Activated CD4-positive, alpha-beta T cell treated with anti-CD3 and anti-CD28 coated beads for 1 hour (primary cell): ENCODE data around the gene LRRC8C.

Experiments
- DNase-seq: peaks from one replicate; pipeline ENCODE4 v3.0.0-alpha.2; 2020

Gene LRRC8C

DNA sequence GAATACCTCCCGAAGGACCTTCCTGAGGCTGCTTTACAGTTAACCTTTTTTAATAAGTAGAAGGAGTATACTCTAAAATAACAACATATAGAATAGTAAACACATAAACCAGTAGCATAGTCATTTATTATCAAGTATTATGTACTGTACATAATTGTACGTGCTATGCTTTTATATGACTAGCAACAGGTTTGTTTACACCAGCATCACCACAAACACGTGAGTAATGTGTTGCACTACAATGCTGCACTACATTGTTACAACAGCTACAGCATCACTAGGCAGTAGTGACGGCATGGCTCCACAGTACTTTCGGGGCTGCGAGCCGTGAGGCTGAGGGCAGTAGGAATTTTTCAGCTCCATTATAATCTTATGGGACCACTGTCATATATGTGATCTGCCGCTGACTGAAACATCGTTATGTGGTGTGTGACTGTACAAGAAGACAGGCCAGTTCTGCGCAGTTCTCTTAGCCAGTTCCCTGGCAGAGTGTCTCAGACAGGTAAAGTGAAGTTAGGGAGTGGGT, 105.1 kb downstream of the LRRC8C start:
- no peak for DNase-seq

DNA sequence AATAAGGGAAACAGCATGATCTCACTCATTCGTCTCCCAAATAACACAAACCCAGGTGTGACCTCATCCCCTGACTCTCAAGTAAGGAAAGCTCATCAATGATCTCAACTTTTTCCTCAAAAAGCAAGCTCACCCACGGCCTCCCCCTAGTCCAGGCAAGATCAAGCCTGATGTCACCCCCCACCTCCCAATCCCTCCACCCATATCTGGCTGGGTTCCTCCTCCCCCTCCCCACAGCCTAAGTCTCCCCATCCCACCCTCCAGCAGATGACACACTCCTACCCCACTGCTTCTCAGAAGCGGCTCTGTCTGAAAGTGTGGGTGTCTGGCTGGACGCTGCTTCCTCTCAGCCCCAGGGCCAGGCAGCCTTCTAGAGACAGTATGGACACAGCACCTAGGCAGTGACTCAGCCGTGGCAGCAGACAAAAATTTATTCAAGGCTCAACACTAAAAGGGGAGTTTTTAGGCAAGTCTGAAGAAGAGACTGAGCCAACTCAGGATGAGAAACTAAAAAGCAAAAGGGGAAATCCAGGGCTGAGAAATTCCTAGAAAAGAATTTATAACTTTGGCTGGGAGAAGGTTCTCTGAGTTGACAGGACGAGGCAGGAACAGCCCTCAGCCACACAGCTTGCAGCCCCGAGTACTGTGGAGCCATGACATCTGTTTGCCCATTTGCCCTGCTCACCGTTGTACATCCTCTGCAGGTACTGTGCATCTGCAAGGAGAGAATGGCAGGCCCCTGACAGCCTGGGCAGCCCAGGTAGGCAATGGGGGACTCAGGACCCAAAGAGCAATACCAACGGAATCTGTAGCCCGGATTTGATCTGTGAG, 106.3 kb downstream of the LRRC8C start:
- no peak for DNase-seq

DNA sequence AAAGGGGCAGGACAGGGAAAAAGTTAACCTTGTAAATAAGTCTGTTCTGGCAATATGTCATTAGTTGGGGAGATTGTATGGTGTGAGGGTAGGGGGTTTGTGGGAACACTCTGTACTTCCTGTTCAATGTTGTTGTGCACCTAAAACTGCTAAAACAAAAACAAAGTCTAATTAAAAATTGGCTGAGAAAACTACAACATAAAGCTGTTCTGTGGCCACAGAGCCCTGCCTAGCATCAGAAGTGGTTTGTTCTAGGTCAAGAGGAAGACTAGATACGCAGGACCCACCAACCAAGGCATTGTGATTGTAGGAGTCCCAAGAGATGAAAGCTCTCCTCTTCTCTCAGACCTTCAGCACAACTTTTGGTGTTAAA, 106.9 kb downstream of the LRRC8C start:
- DNase-seq: no peak

DNA sequence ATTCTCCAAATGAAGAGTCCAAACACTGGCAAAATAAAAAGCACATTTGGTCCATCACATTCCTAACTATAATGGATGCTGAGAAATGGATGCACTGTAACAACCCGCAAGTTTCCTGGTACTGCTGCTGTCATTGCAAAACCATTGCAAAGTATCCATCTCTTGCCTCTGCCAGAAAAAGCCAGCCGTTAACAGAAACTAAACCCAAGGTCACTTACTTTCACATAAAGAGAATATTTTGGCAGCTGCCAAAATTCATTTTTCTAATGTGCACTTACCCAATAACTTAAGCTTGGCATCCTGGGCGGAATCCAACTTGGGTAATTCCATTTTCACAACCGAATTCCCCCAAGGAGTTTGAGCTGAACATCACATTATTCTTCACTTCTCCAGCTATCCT, 110.9 kb downstream of the LRRC8C start:
- no peak for DNase-seq

DNA sequence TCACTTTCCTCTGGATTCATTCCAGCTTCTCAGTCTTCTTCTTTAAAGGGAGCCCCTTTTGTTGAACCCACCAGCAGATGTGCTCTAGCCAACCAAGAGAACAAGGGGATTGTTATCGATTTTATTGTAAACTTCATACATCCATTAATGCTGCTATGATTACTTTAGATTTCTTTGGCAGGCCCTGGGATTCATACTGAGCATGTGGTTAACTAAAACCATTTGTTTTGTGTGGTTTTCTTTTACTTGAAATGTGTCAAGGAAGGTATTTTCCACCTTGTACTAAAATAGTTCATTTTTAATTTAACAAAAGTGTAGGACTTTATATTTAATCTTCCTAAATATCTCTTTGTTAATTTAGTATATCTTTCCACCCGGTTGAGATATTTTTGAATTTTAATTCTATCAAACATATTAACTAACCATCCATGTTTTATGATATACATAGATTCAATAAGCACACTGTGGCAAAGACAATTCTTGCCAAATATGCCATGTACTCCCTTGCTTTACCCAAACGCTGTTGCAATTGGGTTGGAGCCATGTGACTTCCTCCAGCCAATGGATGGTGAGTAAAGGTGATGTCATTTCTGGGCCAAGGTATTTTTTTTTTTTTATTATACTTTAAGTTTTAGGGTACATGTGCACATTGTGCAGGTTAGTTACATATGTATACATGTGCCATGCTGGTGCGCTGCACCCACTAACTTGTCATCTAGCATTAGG, 113.7 kb downstream of the LRRC8C start:
- DNase-seq: no peak

DNA sequence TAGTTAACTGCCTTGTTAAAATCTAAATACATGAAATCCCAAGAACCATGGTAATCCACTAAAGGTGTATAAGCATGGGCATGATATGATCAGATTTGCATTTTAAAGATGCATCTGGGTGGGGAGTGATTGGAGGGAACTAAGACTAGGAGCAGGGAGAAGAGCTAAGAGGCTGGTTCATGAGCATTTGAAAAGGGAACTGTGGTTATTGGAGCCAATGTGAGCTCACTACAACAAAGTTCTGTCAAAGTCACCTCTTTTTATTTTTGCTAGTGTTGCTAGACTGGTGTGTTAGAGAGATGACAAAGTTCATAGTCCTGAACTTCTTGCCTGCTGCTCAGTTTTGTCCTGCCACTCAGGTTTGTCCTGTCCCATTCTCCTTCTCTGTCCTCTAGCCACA, 120.8 kb downstream of the LRRC8C start:
- no peak for DNase-seq

DNA sequence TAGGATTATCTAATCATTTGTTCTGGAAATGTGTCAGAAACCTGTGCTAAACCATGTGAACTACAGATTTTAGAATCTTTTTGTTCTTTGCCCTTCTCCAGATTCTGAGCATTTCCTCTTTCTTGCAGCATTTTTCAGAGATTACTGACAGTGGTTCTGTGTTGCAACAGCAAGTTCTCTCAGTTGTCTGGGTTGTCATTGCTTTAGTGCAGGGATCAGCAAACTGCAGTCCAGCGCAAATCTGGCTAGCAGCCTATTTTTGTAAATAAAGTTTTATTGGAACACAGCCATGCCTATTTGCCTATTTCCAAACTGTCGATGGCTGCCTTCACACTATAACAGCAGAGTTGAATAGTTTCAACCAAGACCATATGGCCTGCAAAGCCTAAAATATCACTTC, 121.6 kb downstream of the LRRC8C start:
- no peak for DNase-seq

DNA sequence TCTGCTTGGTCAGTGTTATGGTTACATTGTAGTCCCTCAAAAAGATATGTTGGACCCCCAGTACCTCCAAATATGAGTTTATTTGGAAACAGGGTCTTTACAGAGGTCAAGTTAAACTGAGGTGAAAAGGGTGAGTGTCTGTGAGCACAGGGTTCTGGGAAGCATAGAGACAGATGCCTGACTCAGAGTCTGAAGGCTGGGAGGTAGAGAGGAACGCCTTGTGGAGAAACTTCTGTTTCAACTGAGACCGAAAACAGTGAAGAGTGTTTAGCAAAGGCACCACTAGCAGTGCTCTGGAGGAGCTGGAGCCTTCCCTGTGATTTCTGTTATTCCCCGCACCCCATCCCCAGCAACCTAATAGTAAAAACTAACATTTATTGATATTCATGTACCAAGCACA, 122.7 kb downstream of the LRRC8C start:
- no peak for DNase-seq

DNA sequence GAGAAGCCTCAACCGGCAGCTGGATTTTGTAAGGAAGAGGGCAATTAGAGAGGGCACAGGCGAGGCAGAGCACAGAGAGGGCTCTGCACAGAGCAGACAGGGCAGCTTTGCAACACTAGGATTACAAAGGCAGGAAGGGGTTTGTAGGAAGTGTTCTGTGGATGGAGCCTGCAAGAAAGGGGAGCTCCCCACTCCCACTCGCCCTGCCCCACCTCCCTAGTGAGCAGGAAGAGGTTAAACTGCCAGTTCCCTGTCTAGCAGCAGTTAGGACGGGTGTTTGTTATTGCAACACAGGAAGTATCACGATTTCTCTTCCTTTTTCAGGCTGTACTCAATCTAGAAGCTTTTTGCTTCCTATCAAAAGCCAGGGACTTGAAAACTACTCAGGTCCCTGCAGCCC, 124.6 kb downstream of the LRRC8C start:
- no peak for DNase-seq

DNA sequence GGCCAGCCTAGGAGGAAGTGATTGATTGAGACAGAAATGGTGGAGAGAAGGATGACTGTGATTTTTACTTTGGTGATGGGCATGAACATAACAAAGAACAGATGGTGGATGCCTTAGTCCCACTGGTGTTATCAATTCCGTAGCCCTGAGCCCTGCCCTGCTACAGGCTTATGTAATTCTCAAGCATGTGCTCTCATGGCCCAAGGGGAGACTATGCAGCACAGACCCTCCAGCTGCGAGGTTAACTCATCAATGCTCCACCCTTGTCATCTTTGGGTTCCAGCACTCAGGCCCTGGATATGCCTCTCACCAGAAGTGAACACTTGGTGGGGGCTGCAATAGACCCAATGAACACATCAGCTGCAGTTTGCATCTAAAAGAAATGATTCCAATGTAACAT, 125.2 kb downstream of the LRRC8C start:
- no peak for DNase-seq

DNA sequence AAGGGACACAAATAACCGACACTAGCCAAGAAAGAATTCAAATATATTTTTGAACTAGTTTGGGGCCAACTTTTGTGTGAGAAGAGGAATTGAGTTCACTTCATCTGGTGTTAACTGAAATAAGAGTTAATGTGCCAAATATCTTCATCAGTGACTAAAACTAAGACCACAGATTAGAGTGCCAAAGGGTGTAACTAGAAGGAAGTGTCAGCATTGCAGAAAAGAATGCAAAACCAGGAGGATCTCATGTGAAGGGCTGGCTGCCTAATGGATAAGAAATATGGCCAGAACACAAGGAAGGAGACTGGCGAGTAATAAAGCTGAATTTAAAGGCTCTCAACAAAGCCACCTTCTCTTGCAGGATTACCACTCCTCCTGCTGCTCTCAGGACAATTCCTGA, 126.1 kb downstream of the LRRC8C start:
- no peak for DNase-seq

DNA sequence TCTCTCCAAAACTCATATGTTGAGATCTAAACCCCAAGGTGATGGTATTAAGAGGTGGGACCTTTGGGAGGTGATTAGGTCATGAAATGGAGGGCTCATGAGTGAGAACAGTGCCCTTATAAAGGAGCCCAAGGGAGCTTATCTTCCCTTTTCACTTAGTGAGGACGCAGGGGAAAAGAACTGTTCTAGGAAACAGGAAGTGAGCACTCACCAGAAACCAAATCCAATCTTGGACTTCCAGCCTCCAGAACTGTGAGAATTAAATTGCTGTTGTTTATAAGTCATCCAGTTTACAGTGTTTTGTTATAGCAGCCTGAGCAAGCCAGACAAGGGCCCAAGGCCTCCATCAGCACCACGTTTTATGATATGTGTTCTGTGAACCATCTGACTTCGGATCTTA, 127.6 kb downstream of the LRRC8C start:
- DNase-seq: no peak

DNA sequence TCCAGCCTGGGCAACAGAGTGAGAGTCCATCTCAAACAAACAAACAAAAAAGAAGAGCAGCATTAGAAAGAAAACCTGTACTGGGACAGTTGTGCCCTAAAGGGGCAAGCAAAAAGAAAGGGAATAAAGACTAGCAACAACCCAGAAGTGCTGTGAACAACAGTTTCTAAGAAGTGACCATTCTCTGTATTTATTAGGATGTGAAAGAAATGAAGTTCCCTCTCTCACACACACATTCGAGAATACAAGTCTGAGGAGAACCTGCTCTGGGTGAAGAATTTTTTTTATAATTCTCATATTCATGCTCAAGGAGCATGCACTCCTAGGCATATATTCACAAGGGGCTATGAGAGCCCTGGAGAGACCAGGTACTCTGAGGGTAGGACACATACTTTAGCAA, 128.4 kb downstream of the LRRC8C start:
- no peak for DNase-seq

DNA sequence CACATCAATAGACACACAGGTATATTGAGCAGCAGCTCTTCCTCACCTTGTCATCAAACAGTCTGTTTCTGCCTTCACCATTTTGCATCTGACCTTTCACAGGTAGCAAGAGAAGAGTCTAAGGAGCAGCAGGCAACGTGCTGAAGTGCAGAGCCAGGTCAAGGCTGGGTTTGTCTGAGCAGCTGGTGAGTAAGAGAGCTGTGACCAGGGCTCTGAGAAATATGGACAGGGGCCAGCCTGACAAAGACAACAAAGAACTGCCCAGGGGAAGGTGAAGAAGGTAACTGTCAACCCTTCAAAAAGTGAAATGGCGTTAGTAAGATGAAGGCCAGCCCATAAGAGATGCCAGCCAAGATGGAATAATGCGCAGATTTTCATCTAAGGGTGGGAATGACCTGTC, 129.0 kb downstream of the LRRC8C start:
- no peak for DNase-seq

DNA sequence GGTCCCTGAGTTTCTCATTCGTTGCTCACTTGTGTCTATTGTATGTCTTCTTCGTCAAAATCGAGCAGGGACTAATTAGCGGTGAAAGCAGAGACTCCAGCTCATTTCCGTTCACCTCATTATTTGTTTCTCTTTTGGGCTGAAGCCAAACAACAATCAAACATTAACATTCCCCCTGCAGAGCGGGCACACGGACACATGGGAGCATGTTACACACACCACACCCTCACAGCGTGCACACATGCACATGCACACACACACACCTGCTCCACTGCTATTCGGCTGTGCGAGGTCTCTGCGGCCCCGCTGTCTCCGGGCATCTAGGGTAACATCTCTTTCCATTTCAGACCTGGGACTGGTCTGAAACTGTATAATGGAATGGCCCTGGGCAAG, 129.5 kb downstream of the LRRC8C start:
- DNase-seq: no peak

DNA sequence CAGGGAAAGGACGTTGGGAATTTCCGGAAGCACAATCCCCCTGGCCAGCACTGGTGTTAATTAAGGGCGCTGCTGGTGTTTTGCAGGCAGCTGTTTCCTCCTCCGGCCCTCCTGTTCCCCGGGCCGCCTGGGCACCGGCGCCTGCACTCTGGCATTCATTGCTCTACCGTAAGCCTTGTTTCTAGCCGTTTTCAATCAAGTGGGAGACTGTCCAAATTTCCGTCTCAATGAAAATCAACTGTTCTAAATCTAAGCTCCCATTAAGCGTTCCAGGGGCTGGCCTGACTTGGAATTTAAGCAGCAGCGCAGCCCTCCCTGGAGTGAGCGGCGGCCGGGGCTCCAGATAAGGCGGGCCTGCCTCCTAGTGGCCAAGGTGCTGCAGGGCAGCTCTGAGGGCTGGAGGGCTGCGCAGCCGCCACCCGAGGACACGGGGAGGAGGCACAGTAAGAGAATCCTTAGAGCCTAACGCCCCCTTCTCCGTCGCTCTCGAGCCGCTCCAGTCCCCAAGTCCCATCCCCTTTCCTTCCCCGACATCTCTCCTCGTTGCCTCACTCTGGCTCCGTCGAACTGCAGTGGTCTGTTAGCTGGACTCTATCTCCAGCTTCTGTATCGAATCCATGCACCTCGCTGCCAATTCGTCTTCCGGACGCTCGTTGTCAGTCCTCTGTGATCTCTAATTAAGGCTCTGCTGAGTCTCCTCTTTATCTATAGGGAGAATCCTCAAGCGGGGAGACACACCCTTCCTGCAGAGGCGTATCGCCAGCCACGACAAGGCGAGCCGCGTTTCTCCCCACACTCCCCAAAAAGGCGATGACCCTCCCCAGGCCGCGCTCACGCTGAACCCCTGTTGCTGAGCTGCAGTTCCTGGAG, 130.1 kb downstream of the LRRC8C start:
- peak; percentile 80 for DNase-seq

DNA sequence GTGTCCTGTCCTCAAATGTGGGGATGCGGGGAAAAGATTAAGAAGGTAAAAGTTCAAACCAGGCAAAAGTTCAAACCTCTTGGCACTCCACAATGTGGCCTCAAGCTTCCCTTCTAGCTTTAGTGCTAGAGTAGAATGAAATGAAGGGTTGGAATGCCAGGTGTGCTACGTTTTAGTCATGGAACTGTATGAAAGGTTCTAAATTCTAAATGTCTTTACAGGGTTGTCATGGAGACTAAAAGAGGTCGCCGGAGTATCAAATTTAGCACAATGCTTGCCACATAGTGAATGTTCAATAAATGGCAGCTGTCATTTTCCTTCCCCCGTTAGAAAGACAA, 130.7 kb downstream of the LRRC8C start:
- DNase-seq: no peak

DNA sequence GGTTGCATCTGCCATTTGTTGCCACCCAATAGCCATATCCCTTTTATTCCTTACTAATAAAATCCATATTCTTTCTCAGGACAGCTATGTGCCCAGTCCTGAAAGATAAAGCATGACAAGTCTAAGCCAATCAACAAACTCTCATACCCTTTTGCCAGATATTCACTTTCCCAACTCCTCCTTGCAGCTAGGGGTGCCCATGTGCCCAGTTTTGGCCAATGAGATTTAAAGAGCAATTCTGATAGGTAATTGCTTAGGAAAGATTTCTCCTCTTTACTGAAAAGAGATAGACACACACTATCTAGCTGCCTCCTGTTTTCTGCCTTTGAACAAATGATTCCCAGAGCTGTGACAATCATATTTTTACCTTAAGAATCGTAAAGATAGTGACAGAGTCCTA, 132.9 kb downstream of the LRRC8C start:
- DNase-seq: no peak

DNA sequence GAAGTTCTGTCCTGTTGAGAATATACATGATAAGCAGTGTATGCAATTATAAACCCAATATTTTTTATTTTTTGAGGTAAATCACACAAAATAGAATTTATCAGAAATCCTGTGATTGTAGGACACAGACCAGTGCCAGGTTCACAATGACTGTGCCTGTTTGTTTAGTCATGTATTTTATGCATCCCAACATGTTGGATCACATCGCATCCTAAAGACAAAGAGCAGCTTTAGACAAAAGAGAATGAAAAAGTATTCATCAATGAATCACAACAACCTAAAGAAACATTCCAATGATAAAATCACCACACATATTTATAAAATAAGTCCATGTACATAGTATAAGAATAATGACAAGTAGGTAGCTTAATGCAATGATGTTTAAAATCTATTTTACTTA, 134.7 kb downstream of the LRRC8C start:
- no peak for DNase-seq
